Measurements from ENCODE around the gene NAT16. TPM values are rescaled to one million over a fixed set of nuclear protein-coding genes. Genes with fewer than 3 reads are reported as not detected.
A peak's percentile ranks its signal among the peaks of the same experiment; 100 is the strongest.

The NAT16 gene
- total and polyA plus RNA-seq, 9 of the 15 experiments (the other 6 are each of a cell fraction or from before 2014, with no cell fraction given): 0.04 TPM; not detected in 8

GRCh38 chr7:101127460-101128039, 52.5 kb downstream of the NAT16 start:
- DNase-seq (ENCODE audit: extremely low read depth in 1 of 4, low spot score in 3 of 4) (no peak), FAIRE-seq (no peak), ATAC-seq (no peak)
- H3K27me3 ChIP-seq (ENCODE audit: control insufficient read depth in 2 of 2, insufficient read depth in 2 of 2, low read length in 2 of 2): no peaks in the 10 kb centered on the region
- peak overlapping the region; percentile 79 for H3K4me2 ChIP-seq (ENCODE audit: insufficient read depth, low read length)
- no peaks in the 10 kb centered on the region for H3K9me3 ChIP-seq (replicated peaks; ENCODE audit: control insufficient read depth, insufficient read depth, low read depth, low read length)
- H3K4me3 ChIP-seq: no peak overlapping the region
- TSS peak; percentile 67 for BruUV-seq (replicated peaks)
- CTCF ChIA-PET (ENCODE audit: low intra/inter-chr PET ratio): interaction anchor here (0.8 kb wide), 1 partner anchor 12 kb away, joined by 3 read pairs; no protein-coding TSS in a partner anchor
- TF ChIP-seq SAFB2 (IDR thresholded peaks at IDR 0.05; ENCODE audit: borderline replicate concordance, low read depth, low read length, severe bottlenecking) (no peak), THRB (CRISPR knock-in tag; conservative IDR thresholded peaks at IDR 0.05) (no peak), SMARCA4 (IDR thresholded peaks at IDR 0.05) (no peak), ZNF512 (tag; IDR thresholded peaks at IDR 0.05) (peak; percentile 93), JUNB (CRISPR knock-in tag; conservative IDR thresholded peaks at IDR 0.05) (no peak), ELF4 (CRISPR knock-in tag; IDR thresholded peaks at IDR 0.05) (peak; percentile 48; the same call in 1 of the 2 replicates), NCOR1 (IDR thresholded peaks at IDR 0.05) (no peak)
- 66% methylated on average over 3 of the region's 3 CpGs for WGBS (ENCODE audit: insufficient coverage, low coverage, missing lambda C conversion rate)
- no peak overlapping the region; a peak in 1 of 4 replicates for H3K9ac ChIP-seq (ENCODE audit: insufficient read depth in 1 of 2, low read depth in 2 of 2, low read length in 2 of 2)
- H3K79me2 ChIP-seq (ENCODE audit: control insufficient read depth, insufficient read depth, low read length): no peaks in the 10 kb centered on the region
- H4K20me1 ChIP-seq (replicated peaks; ENCODE audit: control insufficient read depth, insufficient read depth, low read length): no peaks in the 10 kb centered on the region
- H3K9me1 ChIP-seq (ENCODE audit: control insufficient read depth, insufficient read depth, low read length): no peaks in the 10 kb centered on the region
- intact Hi-C loops (cut with micrococcal nuclease) (no loop called here), in situ Hi-C loops (cut with MboI) (no loop called here)
- POLR2A ChIA-PET: interaction anchor here (0.6 to 1.4 kb wide), 4 partner anchors 11 to 25 kb away, joined by 3 to 6 read pairs (median 4); no protein-coding TSS in a partner anchor
- peaks cover 21 to 33% of the 10 kb centered on the region in 2 experiments for H3K4me1 ChIP-seq (replicated peaks in 1 of 2; ENCODE audit: control insufficient read depth in 2 of 2, insufficient read depth in 2 of 2, low read length in 2 of 2)
- H2AFZ ChIP-seq (ENCODE audit: low read depth, low read length): peak overlapping the region; percentile 94
- no peak overlapping the region for H3K27ac ChIP-seq (ENCODE audit: extremely low read depth, low read depth, low read length)
- no peaks in the 10 kb centered on the region for H3K36me3 ChIP-seq (ENCODE audit: control insufficient read depth, insufficient read depth, low read length)
